ENCODE measurements around the gene EPB41L4B.

The EPB41L4B gene

DNA sequence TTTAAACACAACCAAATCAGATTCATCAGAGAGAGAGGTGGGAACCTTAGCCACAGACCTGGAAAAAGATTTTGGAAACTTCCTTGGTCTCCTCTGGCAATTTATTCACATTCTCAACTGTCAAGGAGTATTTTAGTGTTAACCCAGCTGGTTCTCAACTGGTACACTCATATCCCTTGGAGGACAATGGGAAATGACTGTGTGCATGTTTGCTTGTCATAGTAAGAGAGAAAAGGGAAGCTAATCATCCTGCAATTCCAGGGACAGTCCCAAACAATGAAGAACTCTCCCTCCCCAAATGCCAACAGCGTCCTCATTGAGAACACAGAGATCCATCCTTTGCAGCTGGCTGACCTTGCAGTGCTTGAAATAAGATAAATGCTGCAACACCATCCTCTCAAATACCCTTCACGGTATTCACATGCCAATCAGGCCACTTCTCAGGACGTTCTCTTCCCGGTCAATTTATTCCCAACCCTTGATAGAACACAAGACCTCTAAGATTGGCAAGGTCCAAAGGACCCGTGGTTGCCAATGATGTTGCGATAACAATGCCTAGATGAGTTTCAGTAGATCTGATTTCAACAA is 75.5 kb downstream of the EPB41L4B start:
- H2AFZ ChIP-seq (ENCODE audit: low read length, unreplicated experiment), result no peak overlapping the region
- no peaks in the 10 kb centered on the region for H3K36me3 ChIP-seq (ENCODE audit: insufficient read depth, low read length)
- H3K27me3 ChIP-seq (ENCODE audit: insufficient read depth, low read length), result no peaks in the 10 kb centered on the region
- H3K79me2 ChIP-seq (ENCODE audit: control insufficient read depth, insufficient read depth, low read length, unreplicated experiment), result no peaks in the 10 kb centered on the region
- no peak overlapping the region for H3K4me3 ChIP-seq (ENCODE audit: low read depth, low read length)
- peaks cover 22% of the 10 kb centered on the region for H3K4me1 ChIP-seq (ENCODE audit: control insufficient read depth, insufficient read depth, low read length, unreplicated experiment)
- H3K27ac ChIP-seq (ENCODE audit: low read depth, low read length), result no peak overlapping the region

DNA sequence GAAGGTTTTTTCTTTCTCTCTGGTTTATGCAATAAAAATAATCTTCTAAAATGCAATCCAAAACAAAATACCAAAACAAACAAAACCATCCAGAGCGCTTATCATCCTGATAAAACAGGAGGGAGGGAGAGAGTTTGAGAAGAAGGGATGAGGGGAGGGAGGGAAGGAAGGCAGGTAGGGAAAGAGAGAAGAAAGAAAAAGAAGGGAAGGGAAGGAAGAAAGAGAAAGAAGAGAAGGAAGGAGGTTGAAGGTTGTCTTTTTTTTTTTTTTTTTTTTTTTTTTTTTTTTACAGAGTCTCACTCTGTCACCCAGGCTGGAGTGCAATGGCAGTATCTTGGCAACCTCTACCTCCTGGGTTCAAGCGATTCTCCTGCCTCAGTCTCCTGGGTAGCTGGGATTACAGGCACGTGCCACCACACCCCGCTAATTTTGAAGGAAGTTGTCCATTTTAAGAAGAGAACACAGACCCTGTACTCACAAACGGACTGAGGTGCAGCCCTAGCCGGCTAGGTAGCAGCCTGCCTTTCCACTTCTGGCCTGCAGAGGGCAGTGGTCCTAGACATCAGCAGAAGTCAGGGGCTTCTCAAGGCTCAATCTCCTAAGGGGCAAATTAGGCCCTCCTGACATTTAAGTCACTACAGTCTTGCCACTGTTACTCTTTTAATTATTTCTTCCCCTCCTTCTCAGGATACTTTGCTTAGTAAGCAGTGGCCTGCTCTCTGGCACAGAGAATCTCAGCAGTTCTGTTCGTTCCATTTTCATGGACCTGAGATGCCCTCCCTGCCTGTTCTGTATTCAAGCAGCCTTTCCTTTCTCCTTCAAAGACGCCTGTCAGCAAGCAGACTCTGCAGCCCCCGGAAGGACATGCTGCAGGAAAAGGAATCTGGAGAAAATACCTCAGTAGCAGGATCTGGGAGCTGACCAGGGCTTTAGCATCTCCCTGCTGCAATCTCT is 76.4 kb downstream of the EPB41L4B start:
- H2AFZ ChIP-seq (ENCODE audit: low read length, unreplicated experiment), result no peak overlapping the region
- no peak overlapping the region for H3K27ac ChIP-seq (ENCODE audit: low read depth, low read length)

DNA sequence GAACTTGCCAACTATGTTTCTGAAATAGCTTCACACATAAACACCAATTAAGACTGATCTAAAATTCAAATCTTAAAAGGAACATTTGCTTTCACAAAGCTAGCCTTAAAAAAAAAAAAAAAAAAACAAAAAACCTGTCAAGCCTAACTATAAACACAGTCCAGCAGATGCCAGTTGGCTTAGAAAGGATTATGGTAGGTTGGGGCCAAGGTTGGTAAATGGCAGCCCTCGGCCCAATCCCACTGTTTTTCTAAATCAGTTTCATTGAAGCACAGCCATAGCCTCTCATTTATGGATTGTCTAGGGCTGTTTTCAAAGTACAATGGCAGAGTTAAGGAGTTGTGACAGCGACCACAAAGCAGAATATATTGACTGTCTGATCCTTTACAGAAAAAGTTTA is 78.1 kb downstream of the EPB41L4B start:
- H3K27ac ChIP-seq (ENCODE audit: low read depth, low read length), result no peak overlapping the region
- H2AFZ ChIP-seq (ENCODE audit: low read length, unreplicated experiment), result no peak overlapping the region
- H3K4me3 ChIP-seq (ENCODE audit: low read depth, low read length), result no peak overlapping the region
- H3K79me2 ChIP-seq (ENCODE audit: control insufficient read depth, insufficient read depth, low read length, unreplicated experiment), result no peaks in the 10 kb centered on the region
- H3K27me3 ChIP-seq (ENCODE audit: insufficient read depth, low read length), result no peaks in the 10 kb centered on the region
- no peaks in the 10 kb centered on the region for H3K36me3 ChIP-seq (ENCODE audit: insufficient read depth, low read length)
- peaks cover 24% of the 10 kb centered on the region for H3K4me1 ChIP-seq (ENCODE audit: control insufficient read depth, insufficient read depth, low read length, unreplicated experiment)

More for the DNA sequence above, 76.4 kb downstream of the EPB41L4B start:
- Histone ChIP-seq H3K79me2 (ENCODE audit: control insufficient read depth, insufficient read depth, low read length, unreplicated experiment) (no peaks in the 10 kb centered on the region), H3K4me3 (ENCODE audit: low read depth, low read length) (no peak overlapping the region), H3K27me3 (ENCODE audit: insufficient read depth, low read length) (no peaks in the 10 kb centered on the region), H3K4me1 (ENCODE audit: control insufficient read depth, insufficient read depth, low read length, unreplicated experiment) (peaks cover 19% of the 10 kb centered on the region), H3K36me3 (ENCODE audit: insufficient read depth, low read length) (no peaks in the 10 kb centered on the region)

DNA sequence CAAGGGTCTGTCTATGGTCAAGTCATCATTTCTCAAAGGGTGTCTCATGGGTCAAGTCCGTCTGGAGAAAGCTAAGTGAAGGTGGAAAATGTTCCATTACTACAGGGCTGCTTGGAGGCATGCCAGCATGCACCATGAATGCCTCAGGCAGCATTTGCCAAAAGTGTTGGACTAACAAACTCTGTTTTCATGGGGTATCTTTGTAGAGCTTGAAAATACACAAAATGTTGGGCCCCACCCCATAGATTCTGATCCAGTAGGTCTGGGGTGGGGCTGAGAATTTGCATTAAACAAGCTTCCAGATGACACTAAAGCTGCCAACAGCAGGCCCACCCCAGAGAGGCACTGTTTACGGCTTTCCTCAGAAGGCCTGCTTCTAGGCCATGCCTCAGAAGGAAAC is 78.8 kb downstream of the EPB41L4B start:
- Histone ChIP-seq H2AFZ (ENCODE audit: low read length, unreplicated experiment) (no peak overlapping the region), H3K27ac (ENCODE audit: low read depth, low read length) (no peak overlapping the region), H3K4me3 (ENCODE audit: low read depth, low read length) (no peak overlapping the region), H3K27me3 (ENCODE audit: insufficient read depth, low read length) (no peaks in the 10 kb centered on the region), H3K4me1 (ENCODE audit: control insufficient read depth, insufficient read depth, low read length, unreplicated experiment) (peaks cover 22% of the 10 kb centered on the region), H3K79me2 (ENCODE audit: control insufficient read depth, insufficient read depth, low read length, unreplicated experiment) (no peaks in the 10 kb centered on the region), H3K36me3 (ENCODE audit: insufficient read depth, low read length) (no peaks in the 10 kb centered on the region)

DNA sequence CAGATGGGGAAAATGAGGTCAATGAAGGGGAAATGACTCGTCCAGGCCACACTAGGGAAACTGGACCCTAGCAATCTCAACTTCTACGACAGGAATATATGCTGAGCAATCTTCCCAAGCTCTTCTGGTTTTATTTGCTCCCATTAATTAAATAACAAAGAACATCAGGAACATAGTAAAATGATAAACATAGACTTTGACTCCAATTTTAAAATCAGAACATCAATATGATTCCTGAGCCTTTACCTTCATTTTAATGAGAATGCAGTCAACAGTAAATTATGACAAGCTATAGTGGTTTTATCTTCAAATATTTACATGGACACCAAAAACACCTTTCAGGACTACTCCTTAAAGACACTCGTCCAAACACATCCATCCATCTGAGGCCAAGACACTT is 79.7 kb downstream of the EPB41L4B start:
- Histone ChIP-seq H3K27me3 (ENCODE audit: insufficient read depth, low read length) (no peaks in the 10 kb centered on the region), H3K79me2 (ENCODE audit: control insufficient read depth, insufficient read depth, low read length, unreplicated experiment) (no peaks in the 10 kb centered on the region), H3K27ac (ENCODE audit: low read depth, low read length) (no peak overlapping the region), H3K4me1 (ENCODE audit: control insufficient read depth, insufficient read depth, low read length, unreplicated experiment) (peaks cover 22% of the 10 kb centered on the region), H3K4me3 (ENCODE audit: low read depth, low read length) (no peak overlapping the region), H3K36me3 (ENCODE audit: insufficient read depth, low read length) (no peaks in the 10 kb centered on the region), H2AFZ (ENCODE audit: low read length, unreplicated experiment) (no peak overlapping the region)

DNA sequence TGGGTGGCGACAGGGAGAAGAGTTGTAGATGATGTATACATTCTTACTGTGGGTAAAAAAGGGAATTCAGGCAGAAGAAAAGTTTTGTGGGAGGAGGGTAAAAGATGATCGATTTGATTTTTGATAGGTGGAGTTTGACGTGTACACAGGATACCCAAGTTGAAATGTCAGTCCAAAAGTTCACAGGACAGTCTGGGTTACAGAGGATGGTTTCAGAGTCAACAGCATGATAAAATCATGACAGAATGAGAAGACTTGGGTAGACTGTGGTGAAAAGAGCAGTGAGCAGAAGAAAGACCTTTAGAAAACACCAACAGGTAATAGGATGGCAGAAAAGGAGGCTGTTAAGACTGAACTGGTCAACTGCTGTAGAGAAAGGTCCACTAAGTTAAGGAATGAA is 81.6 kb downstream of the EPB41L4B start:
- H3K27ac ChIP-seq (ENCODE audit: low read depth, low read length), result no peak overlapping the region
- no peak overlapping the region for H2AFZ ChIP-seq (ENCODE audit: low read length, unreplicated experiment)
- peaks cover 18% of the 10 kb centered on the region for H3K4me1 ChIP-seq (ENCODE audit: control insufficient read depth, insufficient read depth, low read length, unreplicated experiment)
- no peaks in the 10 kb centered on the region for H3K79me2 ChIP-seq (ENCODE audit: control insufficient read depth, insufficient read depth, low read length, unreplicated experiment)
- H3K4me3 ChIP-seq (ENCODE audit: low read depth, low read length), result no peak overlapping the region
- no peaks in the 10 kb centered on the region for H3K27me3 ChIP-seq (ENCODE audit: insufficient read depth, low read length)
- no peaks in the 10 kb centered on the region for H3K36me3 ChIP-seq (ENCODE audit: insufficient read depth, low read length)

DNA sequence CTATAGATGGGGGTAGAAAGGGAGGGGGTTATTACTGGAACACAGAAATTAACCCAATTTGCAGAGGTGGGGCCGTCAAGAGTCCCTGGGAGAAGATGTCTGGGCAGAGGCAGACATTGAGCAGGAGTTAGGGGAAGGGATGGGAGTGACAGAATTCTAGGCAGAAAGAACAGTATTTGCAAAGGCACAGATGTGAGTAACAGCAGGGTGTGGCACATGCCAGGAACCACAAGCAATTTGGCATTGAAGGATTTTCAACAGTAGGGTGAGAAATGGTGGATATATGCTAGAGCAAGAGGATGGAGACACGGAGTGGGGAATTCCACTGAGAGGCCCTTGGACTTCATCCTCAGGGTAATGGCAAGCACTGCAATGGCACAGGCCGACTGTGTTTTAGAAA is 82.2 kb downstream of the EPB41L4B start:
- Histone ChIP-seq H3K79me2 (ENCODE audit: control insufficient read depth, insufficient read depth, low read length, unreplicated experiment) (no peaks in the 10 kb centered on the region), H3K27me3 (ENCODE audit: insufficient read depth, low read length) (no peaks in the 10 kb centered on the region), H3K4me1 (ENCODE audit: control insufficient read depth, insufficient read depth, low read length, unreplicated experiment) (peaks cover 18% of the 10 kb centered on the region), H3K4me3 (ENCODE audit: low read depth, low read length) (no peak overlapping the region), H3K36me3 (ENCODE audit: insufficient read depth, low read length) (no peaks in the 10 kb centered on the region), H3K27ac (ENCODE audit: low read depth, low read length) (no peak overlapping the region), H2AFZ (ENCODE audit: low read length, unreplicated experiment) (no peak overlapping the region)

DNA sequence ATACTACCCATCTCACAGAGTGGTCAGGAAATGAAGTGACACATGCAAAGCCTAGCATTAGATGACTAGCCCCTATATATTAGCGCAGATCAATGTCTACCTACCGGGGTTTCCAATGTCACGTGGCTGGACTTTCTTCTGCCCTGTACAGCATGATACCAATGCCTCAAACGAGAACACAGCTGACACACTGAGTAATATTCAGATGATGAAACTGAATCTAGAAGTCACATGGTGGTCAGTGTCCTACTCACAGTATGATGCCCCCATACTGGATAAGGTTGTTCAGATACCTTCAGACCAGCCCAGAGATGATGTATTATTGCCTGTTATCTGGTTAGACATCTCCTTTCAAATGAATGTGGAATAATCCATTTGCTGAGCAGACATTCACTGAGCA is 82.7 kb downstream of the EPB41L4B start:
- Histone ChIP-seq H3K27ac (ENCODE audit: low read depth, low read length) (no peak overlapping the region), H3K27me3 (ENCODE audit: insufficient read depth, low read length) (no peaks in the 10 kb centered on the region), H3K4me1 (ENCODE audit: control insufficient read depth, insufficient read depth, low read length, unreplicated experiment) (peaks cover 18% of the 10 kb centered on the region), H3K79me2 (ENCODE audit: control insufficient read depth, insufficient read depth, low read length, unreplicated experiment) (no peaks in the 10 kb centered on the region), H3K4me3 (ENCODE audit: low read depth, low read length) (no peak overlapping the region), H3K36me3 (ENCODE audit: insufficient read depth, low read length) (no peaks in the 10 kb centered on the region), H2AFZ (ENCODE audit: low read length, unreplicated experiment) (no peak overlapping the region)

DNA sequence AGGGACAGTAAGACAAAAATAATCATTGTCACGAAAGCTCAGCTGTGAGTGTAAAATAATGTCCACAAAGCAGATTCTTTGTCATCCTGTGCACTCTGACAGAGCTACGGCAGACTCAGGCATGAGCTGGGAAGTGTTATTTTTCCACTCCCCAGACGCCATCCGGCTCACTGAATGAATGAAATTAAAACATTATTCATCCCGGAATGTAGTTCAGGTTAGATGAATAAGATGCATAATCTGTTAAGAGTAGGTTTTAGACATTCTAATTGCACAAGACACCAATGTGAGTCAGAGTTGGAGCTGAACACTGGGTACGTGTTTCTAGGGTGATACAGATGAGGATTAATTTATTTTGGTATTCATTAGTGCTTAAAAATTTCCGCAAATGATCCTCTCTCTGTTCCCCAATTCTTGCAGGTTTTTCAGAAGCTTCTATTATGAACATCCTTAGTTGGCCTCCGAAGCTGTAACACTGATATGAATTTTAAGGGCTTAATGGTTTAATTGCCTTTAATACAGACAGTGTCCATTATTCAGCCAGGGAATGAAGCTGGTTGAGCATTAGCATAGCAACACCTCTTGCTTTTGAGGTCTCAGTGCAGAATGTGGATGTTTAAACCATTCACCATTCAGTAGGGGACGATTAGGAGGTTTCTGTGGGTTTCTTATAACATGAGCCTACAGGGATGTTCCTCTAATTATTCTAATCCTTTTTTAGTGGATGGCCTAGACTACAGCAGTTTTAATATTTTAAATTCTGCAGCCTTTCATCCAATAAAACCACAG is 88.2 kb downstream of the EPB41L4B start:
- H3K4me1 ChIP-seq (ENCODE audit: control insufficient read depth, insufficient read depth, low read length, unreplicated experiment), result peaks cover 18% of the 10 kb centered on the region
- peak overlapping the region; percentile 68 for H2AFZ ChIP-seq (ENCODE audit: low read length, unreplicated experiment)
- peak overlapping the region; percentile 38; the same call in 1 of the 2 replicates for H3K4me3 ChIP-seq (ENCODE audit: low read depth, low read length)
- no peaks in the 10 kb centered on the region for H3K79me2 ChIP-seq (ENCODE audit: control insufficient read depth, insufficient read depth, low read length, unreplicated experiment)
- H3K27me3 ChIP-seq (ENCODE audit: insufficient read depth, low read length), result no peaks in the 10 kb centered on the region
- peak overlapping the region; percentile 54 for H3K27ac ChIP-seq (ENCODE audit: low read depth, low read length)
- no peaks in the 10 kb centered on the region for H3K36me3 ChIP-seq (ENCODE audit: insufficient read depth, low read length)

DNA sequence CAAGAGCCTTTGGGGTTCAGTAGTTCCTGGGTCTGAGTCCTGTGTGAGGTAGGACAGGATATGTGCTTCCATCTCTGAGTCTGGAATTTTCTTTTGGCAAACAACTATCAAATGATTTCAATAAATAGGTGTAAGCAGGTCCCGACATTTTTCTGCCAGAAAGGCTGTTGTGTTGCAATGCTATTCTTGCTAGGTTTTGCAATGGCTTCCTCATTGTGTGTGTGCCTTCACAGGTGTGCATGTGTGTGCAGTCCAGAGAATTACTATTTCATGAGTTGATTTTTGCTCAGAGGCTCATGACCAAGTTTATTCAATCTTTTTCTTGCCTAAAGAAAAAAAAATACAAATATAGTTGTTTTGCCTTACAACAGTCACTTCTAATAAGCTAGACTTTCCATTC is 89.3 kb downstream of the EPB41L4B start:
- Histone ChIP-seq H3K36me3 (ENCODE audit: insufficient read depth, low read length) (no peaks in the 10 kb centered on the region), H3K79me2 (ENCODE audit: control insufficient read depth, insufficient read depth, low read length, unreplicated experiment) (no peaks in the 10 kb centered on the region), H3K27me3 (ENCODE audit: insufficient read depth, low read length) (no peaks in the 10 kb centered on the region), H3K27ac (ENCODE audit: low read depth, low read length) (no peak overlapping the region), H3K4me1 (ENCODE audit: control insufficient read depth, insufficient read depth, low read length, unreplicated experiment) (peaks cover 18% of the 10 kb centered on the region), H2AFZ (ENCODE audit: low read length, unreplicated experiment) (no peak overlapping the region), H3K4me3 (ENCODE audit: low read depth, low read length) (0 out of 2 replicates have a peak overlapping the region, but pooled peaks have one; percentile 38)

Measured in ACC112 (cell line).